NT2/D1 (cell line): Measurements from ENCODE around the gene LILRB1.

Experiments
- YY1 ChIP-seq: IDR thresholded peaks from 2 replicates; pipeline ENCODE4 v1.6.1; 2011; ENCODE audit not compliant: insufficient read length, insufficient read depth
- ZNF274 ChIP-seq: IDR thresholded peaks from 2 replicates; pipeline ENCODE4 v1.6.1; 2011; ENCODE audit warnings: mild to moderate bottlenecking, low read depth, low read length

DNA sequence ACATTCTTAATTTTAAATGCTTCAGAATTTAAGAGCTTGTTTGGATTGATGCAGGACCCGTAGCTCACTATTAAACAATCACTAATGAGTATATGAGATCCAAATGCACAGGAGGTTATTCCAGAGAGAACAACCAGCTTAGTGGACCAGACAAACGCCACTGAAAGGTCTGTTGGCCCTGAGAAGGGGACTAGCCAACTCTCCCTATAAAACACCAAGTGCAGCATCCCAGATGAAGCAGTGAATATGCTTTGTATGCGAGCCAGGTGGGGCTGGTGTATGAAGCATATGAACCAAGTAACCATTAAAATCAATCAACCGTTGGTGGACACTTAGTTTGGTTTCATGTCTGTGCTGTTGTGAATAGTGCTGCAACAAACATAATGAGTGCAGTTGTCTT is 9.8 kb upstream of the LILRB1 start:
- no peak for TF ChIP-seq YY1
- TF ChIP-seq ZNF274 = no peak
